Neutrophil (primary cell): ENCODE measurements around the gene GLIS1.
"Not testable (repeated sequence)": the region's sequence is repeated elsewhere in the genome, so short reads cannot be mapped to it uniquely, and the experiment has no call there.

Experiments
- H3K27ac ChIP-seq: fragments of 200-600 bp; sonication (generic); 2 replicates; pipeline ENCODE4 v1.5.1; 2016; ENCODE audit warnings: mild to moderate bottlenecking, moderate library complexity
- H3K27me3 ChIP-seq: fragments of 200-600 bp; sonication (generic); 2 replicates; pipeline ENCODE4 v1.6.0; 2016; ENCODE audit warnings: mild to moderate bottlenecking
- H3K36me3 ChIP-seq: fragments of 200-600 bp; sonication (generic); 2 replicates; pipeline ENCODE4 v1.5.1; 2017
- H3K4me1 ChIP-seq, 2 experiments: fragments of 200-600 bp in 1 of 2; sonication (generic) in 1 of 2; 1 replicate in 1 of 2; 2 replicates in 1 of 2; pipeline versions ENCODE4 v1.5.1 to v1.6.1; 2013 to 2016; ENCODE audit warnings: low read depth in 1 of 2, low read length in 1 of 2, mild to moderate bottlenecking in 1 of 2, moderate library complexity in 1 of 2; ENCODE audit not compliant: control insufficient read depth in 1 of 2, insufficient read depth in 1 of 2
- H3K4me3 ChIP-seq, 2 experiments: fragments of 200-600 bp in 1 of 2; sonication (generic) in 1 of 2; 1 replicate in 1 of 2; 2 replicates in 1 of 2; pipeline ENCODE4 v1.5.1; 2013 to 2016; ENCODE audit warnings: low read depth in 1 of 2, low read length in 1 of 2, mild to moderate bottlenecking in 1 of 2, moderate library complexity in 1 of 2
- H3K9me3 ChIP-seq: fragments of 200-600 bp; sonication (generic); 2 replicates; pipeline ENCODE4 v1.5.1; 2016
- TF ChIP-seq, protein P1 (sequence below): fragments of 200-600 bp; sonication (generic); IDR thresholded peaks from 2 replicates; pipeline ENCODE4 v1.5.1; 2016; ENCODE audit warnings: antibody characterized with exemption

Gene GLIS1

DNA sequence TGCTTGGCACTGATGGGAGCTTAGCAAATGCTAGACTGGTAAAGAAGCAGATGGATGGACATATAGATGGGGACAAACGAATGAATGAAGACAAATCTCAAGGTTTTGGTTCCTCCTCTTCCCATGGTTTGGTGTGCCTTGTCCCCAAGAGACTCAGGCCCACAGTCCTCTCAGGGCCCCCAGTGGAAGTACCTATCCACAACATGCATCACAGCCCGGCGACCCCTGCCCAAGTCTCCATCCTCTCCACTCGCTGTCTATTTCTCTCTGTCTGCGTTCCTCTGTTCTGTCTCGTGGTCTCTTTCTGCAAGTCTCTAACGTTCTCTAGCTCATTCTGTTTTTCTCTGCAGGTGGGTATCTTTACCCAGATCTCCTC lies 85.8 kb downstream of the GLIS1 start:
- peaks cover 11% of the 10 kb centered on the region for H3K27me3 ChIP-seq
- no peaks in the 10 kb centered on the region for H3K4me1 ChIP-seq
- H3K4me3 ChIP-seq: no peak overlapping the region
- H3K9me3 ChIP-seq: no peaks in the 10 kb centered on the region
- H3K27ac ChIP-seq: no peak overlapping the region
- H3K36me3 ChIP-seq: no peaks in the 10 kb centered on the region
- TF ChIP-seq, protein P1, sequence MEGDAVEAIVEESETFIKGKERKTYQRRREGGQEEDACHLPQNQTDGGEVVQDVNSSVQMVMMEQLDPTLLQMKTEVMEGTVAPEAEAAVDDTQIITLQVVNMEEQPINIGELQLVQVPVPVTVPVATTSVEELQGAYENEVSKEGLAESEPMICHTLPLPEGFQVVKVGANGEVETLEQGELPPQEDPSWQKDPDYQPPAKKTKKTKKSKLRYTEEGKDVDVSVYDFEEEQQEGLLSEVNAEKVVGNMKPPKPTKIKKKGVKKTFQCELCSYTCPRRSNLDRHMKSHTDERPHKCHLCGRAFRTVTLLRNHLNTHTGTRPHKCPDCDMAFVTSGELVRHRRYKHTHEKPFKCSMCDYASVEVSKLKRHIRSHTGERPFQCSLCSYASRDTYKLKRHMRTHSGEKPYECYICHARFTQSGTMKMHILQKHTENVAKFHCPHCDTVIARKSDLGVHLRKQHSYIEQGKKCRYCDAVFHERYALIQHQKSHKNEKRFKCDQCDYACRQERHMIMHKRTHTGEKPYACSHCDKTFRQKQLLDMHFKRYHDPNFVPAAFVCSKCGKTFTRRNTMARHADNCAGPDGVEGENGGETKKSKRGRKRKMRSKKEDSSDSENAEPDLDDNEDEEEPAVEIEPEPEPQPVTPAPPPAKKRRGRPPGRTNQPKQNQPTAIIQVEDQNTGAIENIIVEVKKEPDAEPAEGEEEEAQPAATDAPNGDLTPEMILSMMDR: no peak

DNA sequence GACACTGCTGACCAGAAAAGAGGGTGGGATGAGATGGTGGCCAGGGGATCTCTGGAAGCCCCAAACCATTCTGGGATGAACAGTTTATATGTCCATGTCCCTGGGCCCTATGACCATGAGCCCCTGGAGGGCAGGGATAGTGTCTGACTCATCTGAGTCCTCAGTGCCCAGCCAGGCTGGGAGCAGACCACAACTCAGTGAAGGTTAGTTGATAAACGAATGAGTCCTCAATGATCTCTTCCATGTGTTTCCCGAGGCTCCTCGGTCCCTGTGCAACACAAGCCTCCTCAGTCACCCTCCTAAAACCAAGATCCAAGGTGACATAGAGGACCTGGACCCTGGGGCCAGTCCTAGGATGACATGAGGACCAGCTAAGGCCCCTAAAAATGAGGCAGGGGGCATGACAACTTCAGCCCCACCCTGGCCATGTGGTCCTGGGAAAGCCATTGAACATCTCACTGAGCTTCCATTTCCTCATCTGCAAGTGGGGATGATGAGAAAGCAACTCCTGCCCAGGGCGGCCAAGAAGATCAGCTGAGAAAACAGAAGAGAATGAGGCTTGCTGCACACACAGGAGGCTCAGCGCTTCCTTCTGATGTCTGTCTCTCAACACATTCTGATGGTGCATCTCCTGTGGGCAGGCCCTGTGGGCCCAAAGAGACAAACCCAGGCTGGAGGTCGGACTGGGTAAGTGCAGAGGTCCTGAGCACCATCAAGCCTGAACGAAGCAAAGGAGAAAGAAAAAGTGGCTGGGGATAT lies 86.3 kb downstream of the GLIS1 start:
- TF ChIP-seq, protein P1: no peak
- peaks cover 11% of the 10 kb centered on the region for H3K27me3 ChIP-seq

DNA sequence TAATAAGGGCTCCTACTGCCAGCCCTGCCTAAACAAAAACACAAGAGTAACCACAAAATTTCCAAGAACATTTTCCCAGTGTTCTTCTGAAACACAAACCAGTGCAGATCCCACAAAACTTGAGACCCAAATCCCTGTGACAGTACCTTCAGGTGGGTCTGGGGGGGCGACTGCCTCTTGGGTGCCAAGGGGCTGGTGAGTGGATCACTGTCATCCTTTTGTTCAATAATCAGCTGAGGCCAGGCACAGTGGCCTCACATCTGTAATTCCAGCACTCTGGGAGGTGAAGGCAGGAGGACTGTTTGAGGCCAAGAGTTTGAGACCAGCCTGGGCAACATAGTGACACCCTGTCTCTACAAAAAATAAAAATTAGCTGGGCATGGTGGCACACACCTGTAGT lies 87.6 kb downstream of the GLIS1 start:
- H3K36me3 ChIP-seq: no peaks in the 10 kb centered on the region
- H3K27me3 ChIP-seq: peaks cover 6% of the 10 kb centered on the region
- TF ChIP-seq, protein P1: no peak

More for the DNA sequence above, 86.3 kb downstream of the GLIS1 start:
- H3K27ac ChIP-seq: no peak overlapping the region
- no peaks in the 10 kb centered on the region for H3K9me3 ChIP-seq
- no peak overlapping the region for H3K4me3 ChIP-seq
- H3K36me3 ChIP-seq: no peaks in the 10 kb centered on the region
- H3K4me1 ChIP-seq: no peaks in the 10 kb centered on the region

DNA sequence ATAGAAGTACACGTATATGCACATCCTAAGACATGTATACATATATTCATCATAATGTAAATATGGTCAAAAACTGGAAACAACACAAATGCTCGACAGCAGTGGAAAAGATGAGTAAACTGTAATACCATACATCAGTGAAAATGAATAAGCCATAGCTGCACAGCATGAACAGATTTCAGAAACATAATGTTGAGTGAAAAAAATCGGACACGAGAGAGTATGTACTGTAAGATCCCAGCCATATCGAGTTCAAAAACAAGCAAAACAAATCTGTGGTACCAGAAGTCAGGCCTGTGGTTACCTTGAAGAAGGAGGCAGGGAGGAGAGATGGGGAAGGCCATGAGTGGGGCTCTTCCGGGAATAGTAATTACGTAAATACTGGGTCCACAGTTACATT lies 90.4 kb downstream of the GLIS1 start:
- Histone ChIP-seq H3K9me3 (no peaks in the 10 kb centered on the region), H3K27ac (no peak overlapping the region), H3K4me1 (no peaks in the 10 kb centered on the region), H3K27me3 (no peaks in the 10 kb centered on the region), H3K36me3 (no peaks in the 10 kb centered on the region), H3K4me3 (no peak overlapping the region)
- TF ChIP-seq, protein P1: no peak

More for the DNA sequence above, 87.6 kb downstream of the GLIS1 start:
- Histone ChIP-seq H3K4me3 (no peak overlapping the region), H3K4me1 (no peaks in the 10 kb centered on the region), H3K9me3 (no peaks in the 10 kb centered on the region), H3K27ac (no peak overlapping the region)

DNA sequence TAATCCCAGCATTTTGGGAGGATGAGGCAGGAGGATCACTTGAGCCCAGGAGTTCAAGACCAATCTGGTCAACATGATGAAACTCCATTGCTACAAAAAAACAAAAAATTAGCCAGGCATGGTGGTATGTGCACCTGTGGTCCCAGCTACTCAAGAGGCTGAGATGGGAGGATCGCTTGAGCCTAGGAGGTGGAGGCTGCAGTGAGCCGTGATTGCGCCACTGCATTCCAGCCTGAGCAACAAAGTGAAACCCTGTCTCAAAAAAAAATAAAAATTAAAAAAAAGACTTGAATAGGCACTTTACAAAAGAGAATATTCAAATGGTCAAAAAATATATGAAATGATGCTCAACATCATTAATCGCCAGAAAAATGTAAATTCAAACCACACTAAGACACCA lies 91.0 kb downstream of the GLIS1 start:
- not testable (repeated sequence) for H3K9me3 ChIP-seq, H3K36me3 ChIP-seq

DNA sequence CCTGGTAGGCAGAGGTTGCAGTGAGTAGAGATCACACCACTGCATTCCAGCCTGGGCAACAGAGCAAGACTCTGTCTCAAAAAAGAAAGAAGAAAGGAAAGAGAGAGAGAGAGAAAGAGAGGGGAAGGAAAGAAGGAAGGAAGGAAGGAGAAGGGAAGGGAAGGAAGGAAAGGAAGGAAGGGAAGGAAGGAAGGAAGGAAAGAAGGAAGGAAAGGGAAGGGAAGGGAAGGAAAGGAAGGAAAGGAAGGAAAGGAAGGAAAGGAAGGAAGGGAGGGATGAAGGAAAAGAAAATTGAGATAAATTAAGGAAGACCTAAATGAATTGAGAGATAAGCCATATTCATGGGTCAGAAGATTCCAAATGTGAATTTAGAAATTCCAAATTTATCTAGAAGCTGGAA lies 92.2 kb downstream of the GLIS1 start:
- TF ChIP-seq, protein P1: no peak

More for the DNA sequence above, 91.0 kb downstream of the GLIS1 start:
- H3K27me3 ChIP-seq, H3K4me3 ChIP-seq, H3K4me1 ChIP-seq, H3K27ac ChIP-seq: not testable (repeated sequence)

More for the DNA sequence above, 92.2 kb downstream of the GLIS1 start:
- no peaks in the 10 kb centered on the region for H3K27me3 ChIP-seq
- no peaks in the 10 kb centered on the region for H3K9me3 ChIP-seq
- no peaks in the 10 kb centered on the region for H3K36me3 ChIP-seq
- no peak overlapping the region for H3K27ac ChIP-seq
- H3K4me1 ChIP-seq: no peaks in the 10 kb centered on the region
- no peak overlapping the region for H3K4me3 ChIP-seq
